ENCODE results near the gene WNT9B.
"Not testable (repeated sequence)": the region's sequence is repeated elsewhere in the genome, so short reads cannot be mapped to it uniquely, and the experiment has no call there.

The WNT9B gene

GRCh38 chr17:46916623-46917022, 65.2 kb downstream of the WNT9B start:
- no peak for DNase-seq

GRCh38 chr17:46917041-46917440, 65.7 kb downstream of the WNT9B start:
- DNase-seq = no peak

- DNase-seq = no peak
Measured at GRCh38 chr17:46917516-46917915, 66.1 kb downstream of the WNT9B start.

GRCh38 chr17:46921962-46922361, 70.6 kb downstream of the WNT9B start:
- DNase-seq = not testable (repeated sequence)

GRCh38 chr17:46922487-46922803, 71.1 kb downstream of the WNT9B start:
- DNase-seq = no peak

- DNase-seq = peak; percentile 92
Measured at GRCh38 chr17:46922804-46923635, 71.6 kb downstream of the WNT9B start, which contains the start of gene GOSR2. GOSR2 (plus strand) TSS chr17:46923160; CDS start chr17:46923193, 33 bp downstream.

GRCh38 chr17:46925185-46925868, 73.9 kb downstream of the WNT9B start:
- no peak for DNase-seq

GRCh38 chr17:46928467-46929261, 77.3 kb downstream of the WNT9B start:
- no peak for DNase-seq

GRCh38 chr17:46929413-46929812, 78.0 kb downstream of the WNT9B start:
- DNase-seq = no peak

- DNase-seq = no peak
Measured at GRCh38 chr17:46930051-46930450, 78.7 kb downstream of the WNT9B start.

GRCh38 chr17:46931596-46931995, 80.2 kb downstream of the WNT9B start:
- DNase-seq = no peak

GRCh38 chr17:46935658-46936266, 84.4 kb downstream of the WNT9B start:
- no peak for DNase-seq

All from NCI-H526 treated with DMSO at 0.1 percent for 48 hours (cell line).